Measurements from ENCODE around the gene SLC31A1.

SLC31A1 gene

DNA sequence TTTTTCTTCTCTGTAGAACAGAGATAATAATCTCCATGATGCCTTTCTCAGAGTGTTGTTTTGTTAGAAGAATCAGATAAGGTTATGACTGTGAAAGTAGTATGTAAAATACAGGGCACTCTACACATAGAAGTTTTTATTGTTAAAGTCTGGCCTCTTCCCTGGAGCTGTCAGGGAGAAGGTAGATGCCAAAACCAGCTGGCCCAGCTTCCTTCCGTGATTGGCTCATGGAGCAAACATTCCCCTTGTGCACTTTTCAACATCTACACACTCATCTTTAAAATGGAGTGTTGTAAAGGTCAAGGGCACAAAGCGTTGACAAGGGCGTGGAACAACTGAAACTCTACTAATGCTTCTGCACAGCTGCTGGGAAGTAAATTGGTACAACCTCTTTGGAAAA, 89.2 kb downstream of the SLC31A1 start:
- Histone ChIP-seq H3K4me3 (ENCODE audit: low read depth, low read length) (no peak overlapping the region), H3K27me3 (replicated peaks) (no peaks in the 10 kb centered on the region), H3K36me3 (replicated peaks) (no peaks in the 10 kb centered on the region), H3K27ac (no peak overlapping the region)
- TF ChIP-seq, protein P1, sequence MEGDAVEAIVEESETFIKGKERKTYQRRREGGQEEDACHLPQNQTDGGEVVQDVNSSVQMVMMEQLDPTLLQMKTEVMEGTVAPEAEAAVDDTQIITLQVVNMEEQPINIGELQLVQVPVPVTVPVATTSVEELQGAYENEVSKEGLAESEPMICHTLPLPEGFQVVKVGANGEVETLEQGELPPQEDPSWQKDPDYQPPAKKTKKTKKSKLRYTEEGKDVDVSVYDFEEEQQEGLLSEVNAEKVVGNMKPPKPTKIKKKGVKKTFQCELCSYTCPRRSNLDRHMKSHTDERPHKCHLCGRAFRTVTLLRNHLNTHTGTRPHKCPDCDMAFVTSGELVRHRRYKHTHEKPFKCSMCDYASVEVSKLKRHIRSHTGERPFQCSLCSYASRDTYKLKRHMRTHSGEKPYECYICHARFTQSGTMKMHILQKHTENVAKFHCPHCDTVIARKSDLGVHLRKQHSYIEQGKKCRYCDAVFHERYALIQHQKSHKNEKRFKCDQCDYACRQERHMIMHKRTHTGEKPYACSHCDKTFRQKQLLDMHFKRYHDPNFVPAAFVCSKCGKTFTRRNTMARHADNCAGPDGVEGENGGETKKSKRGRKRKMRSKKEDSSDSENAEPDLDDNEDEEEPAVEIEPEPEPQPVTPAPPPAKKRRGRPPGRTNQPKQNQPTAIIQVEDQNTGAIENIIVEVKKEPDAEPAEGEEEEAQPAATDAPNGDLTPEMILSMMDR (IDR thresholded peaks at IDR 0.05; ENCODE audit: low read depth, low read length, missing control alignments): no peak
- in situ Hi-C loops (cut with HindIII; ENCODE audit: low pct_ligation_motif_present, low sequenced_read_pairs): no loop called here
- no peak for DNase-seq

DNA sequence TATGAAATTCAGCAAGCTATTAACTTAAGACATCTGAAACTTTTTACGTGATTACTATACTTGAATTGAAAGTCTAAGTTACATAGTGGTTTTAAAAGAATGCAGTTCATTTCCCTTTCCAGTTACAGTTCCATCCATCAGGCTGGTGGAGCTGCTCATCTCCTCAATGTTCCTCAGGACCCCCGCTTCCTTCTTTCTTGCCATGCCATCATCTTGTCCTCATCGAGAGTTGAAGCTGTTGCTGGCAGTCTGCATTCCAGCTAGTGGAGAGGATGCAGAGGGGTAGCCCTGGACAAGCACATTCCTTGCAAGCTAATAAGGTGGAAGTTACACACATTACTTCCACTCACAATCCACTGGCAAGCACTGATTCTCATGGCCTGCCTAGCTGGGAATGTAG, 90.6 kb downstream of the SLC31A1 start:
- TF ChIP-seq, protein P1 (IDR thresholded peaks at IDR 0.05; ENCODE audit: low read depth, low read length, missing control alignments): no peak
- Histone ChIP-seq H3K27ac (no peak overlapping the region), H3K4me3 (ENCODE audit: low read depth, low read length) (no peak overlapping the region), H3K27me3 (replicated peaks) (no peaks in the 10 kb centered on the region), H3K36me3 (replicated peaks) (no peaks in the 10 kb centered on the region)
- in situ Hi-C loops (cut with HindIII; ENCODE audit: low pct_ligation_motif_present, low sequenced_read_pairs): no loop called here
- no peak for DNase-seq

DNA sequence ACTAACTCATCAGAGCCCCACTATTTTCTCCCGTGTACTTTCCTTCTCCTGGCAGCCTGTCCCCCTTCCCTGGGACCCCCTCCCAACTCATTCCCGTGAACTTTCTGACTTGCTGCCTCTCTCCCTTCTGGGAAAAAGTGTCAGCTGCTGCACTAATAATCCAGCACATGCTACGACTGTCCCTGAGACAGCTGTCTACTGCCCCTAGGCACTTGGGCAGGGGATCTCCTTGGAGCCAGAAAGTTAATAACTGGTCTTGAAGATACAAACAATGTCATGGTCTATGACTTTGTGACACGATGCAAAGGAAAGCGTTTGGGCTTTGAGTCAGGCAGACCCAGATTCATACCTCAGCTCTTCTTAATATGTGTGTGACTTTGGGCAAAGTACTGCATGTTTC, 91.9 kb downstream of the SLC31A1 start:
- TF ChIP-seq, protein P1 (IDR thresholded peaks at IDR 0.05; ENCODE audit: low read depth, low read length, missing control alignments): no peak
- no peaks in the 10 kb centered on the region for H3K36me3 ChIP-seq (replicated peaks)
- no peak overlapping the region for H3K27ac ChIP-seq
- no peak overlapping the region for H3K4me3 ChIP-seq (ENCODE audit: low read depth, low read length)
- in situ Hi-C loops (cut with HindIII; ENCODE audit: low pct_ligation_motif_present, low sequenced_read_pairs): no loop called here
- peaks cover under 1% of the 10 kb centered on the region for H3K27me3 ChIP-seq (replicated peaks)
- DNase-seq: no peak
